ENCODE results near the gene CHIA.

CHIA gene

GRCh38 chr1:111290630-111291029 is at the start of gene CHIA:
TSS of gene CHIA (plus strand) at chr1:111290851. CDS start at chr1:111310468, 19,617 bp downstream.
- POLR2A ChIA-PET (ENCODE audit: low non-redundant PET) = no interaction called here
- CTCF ChIA-PET = no interaction called here
- TF ChIP-seq CTCF (conservative IDR thresholded peaks at IDR 0.05; ENCODE audit: low read depth) = no peak
- DNase-seq (ENCODE audit: low spot score) = peak; percentile 13
- H3K27ac ChIP-seq = no peak within 1 kb of the TSS

DNA sequence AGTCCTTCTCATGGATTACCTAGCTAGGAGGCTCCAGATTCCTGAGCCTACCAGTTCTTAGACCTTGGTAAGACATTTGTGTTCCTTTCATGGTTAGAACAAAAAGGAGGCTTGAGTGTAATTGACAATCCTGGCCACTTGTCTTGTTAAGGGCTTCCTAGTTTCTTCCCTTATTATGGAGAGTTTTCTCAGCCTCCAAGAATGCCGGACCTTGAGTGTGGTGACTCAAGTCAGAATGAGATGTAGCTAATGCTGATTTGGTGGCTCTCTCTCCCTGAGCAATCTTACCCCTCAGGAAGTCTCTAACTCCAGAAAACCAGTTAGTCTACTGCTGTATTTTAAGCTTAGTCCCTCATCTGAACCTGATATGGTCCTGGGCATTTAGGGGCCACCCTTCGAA is 48.9 kb upstream of the CHIA start:
- no peak for DNase-seq (ENCODE audit: low spot score)
- no peak overlapping the region for H3K27ac ChIP-seq
- no peak for TF ChIP-seq CTCF (conservative IDR thresholded peaks at IDR 0.05; ENCODE audit: low read depth)
- ChIA-PET POLR2A (ENCODE audit: low non-redundant PET) (no interaction called here), CTCF (interaction anchor here (0.7 kb wide), 1 partner anchor 1286 kb away, joined by 3 read pairs; no protein-coding TSS in a partner anchor)

DNA sequence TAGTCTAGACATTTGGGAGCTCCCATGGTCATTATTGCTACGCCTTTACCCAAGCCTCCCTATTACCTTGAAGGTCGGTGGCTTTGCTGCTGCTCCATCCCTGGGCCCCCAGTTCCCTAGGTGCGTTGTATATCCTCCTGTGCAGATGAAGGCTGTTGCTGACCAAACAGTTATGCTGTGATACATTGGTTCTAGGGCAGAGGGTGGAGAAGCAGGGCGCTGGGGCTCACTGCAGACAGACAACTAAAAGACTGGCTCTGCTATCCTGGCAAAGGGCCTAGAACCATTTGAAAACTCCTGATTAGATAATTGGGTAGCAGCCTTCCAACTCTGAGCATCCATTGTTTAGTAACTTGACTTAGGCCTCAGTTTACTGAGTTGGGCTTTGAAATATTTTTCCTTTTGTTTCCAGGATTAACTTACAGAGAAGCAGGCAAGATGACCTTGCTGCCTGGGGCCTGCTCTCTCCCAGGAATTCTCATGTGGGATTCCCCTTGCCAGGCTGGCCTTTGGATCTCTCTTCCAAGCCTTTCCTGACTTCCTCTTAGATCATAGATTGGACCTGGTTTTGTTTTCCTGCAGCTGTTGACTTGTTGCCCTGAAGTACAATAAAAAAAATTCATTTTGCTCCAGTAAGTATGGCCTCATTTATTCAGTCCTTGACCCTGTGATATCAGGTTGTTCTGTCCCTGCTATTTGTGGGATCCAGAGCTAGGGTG is 47.7 kb upstream of the CHIA start:
- ChIA-PET POLR2A (ENCODE audit: low non-redundant PET) (no interaction called here), CTCF (no interaction called here)
- no peak overlapping the region for H3K27ac ChIP-seq
- no peak for TF ChIP-seq CTCF (conservative IDR thresholded peaks at IDR 0.05; ENCODE audit: low read depth)
- DNase-seq (ENCODE audit: low spot score) = no peak

GRCh38 chr1:111247125-111247838 is 43.4 kb upstream of the CHIA start:
- no peak for TF ChIP-seq CTCF (conservative IDR thresholded peaks at IDR 0.05; ENCODE audit: low read depth)
- no peak overlapping the region for H3K27ac ChIP-seq
- POLR2A ChIA-PET (ENCODE audit: low non-redundant PET) = interaction anchor here (0.6 kb wide), 1 partner anchor 385 kb away, joined by 3 read pairs; no protein-coding TSS in a partner anchor
- no peak for DNase-seq (ENCODE audit: low spot score)
- CTCF ChIA-PET = interaction anchor here (0.9 kb wide), 1 partner anchor 24 kb away, joined by 3 read pairs; no protein-coding TSS in a partner anchor

- POLR2A ChIA-PET (ENCODE audit: low non-redundant PET) = no interaction called here
- no peak for TF ChIP-seq CTCF (conservative IDR thresholded peaks at IDR 0.05; ENCODE audit: low read depth)
- CTCF ChIA-PET = no interaction called here
- no peak for DNase-seq (ENCODE audit: low spot score)
- H3K27ac ChIP-seq = no peak overlapping the region
Observed at GRCh38 chr1:111249960-111250359, 40.7 kb upstream of the CHIA start.

DNA sequence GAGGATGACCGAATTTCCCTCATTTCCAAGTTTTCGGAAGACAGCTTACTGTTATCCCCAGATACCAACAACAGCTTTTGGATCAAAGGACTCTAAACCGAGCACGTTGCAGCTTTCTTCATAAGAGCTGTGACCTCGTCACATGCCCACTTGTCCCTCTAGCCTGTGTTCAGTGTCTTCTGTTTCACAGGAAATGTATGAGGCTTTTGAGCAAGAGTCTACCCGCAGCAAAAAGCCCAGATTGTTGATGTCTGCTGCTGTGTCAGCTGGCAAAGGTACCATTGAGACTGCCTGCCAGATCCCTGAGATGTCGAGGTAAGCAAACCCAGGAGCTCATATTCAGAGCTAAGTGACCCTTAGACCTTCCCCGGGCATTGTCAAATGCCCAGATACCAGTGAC is 39.1 kb upstream of the CHIA start:
- no peak for TF ChIP-seq CTCF (conservative IDR thresholded peaks at IDR 0.05; ENCODE audit: low read depth)
- CTCF ChIA-PET = no interaction called here
- POLR2A ChIA-PET (ENCODE audit: low non-redundant PET) = no interaction called here
- no peak overlapping the region for H3K27ac ChIP-seq
- DNase-seq (ENCODE audit: low spot score) = no peak

Measured in RWPE1 (cell line).